ENCODE data around the gene INO80.

GRCh38 chr15:41066516-41066915, 49.6 kb downstream of the INO80 start:
- no peak for TF ChIP-seq EZH2 (IDR thresholded peaks at IDR 0.05)
- no peak for TF ChIP-seq POLR2AphosphoS5 (IDR thresholded peaks at IDR 0.05; ENCODE audit: borderline replicate concordance, low read depth, low read length)
